Adrenal gland (tissue), 12 donors: ENCODE measurements around the gene NEGR1. TPM values are rescaled to one million over a fixed set of nuclear protein-coding genes. Genes with fewer than 3 reads are reported as not detected.

ENCODE experiments used
- DNase-seq, 7 donors: peaks; one replicate each; pipeline ENCODE4 v3.0.0-alpha.2; 2019 to 2020
- H3K27ac ChIP-seq, 5 donors: fragments of 200-600 bp; sonication (generic) in 4 of 5; 1 replicate in 3 of 5; 2 replicates in 2 of 5; pipeline versions ENCODE4 v1.5.1 to v1.8.0; 2016 to 2020; ENCODE audit warnings: mild to moderate bottlenecking in 1 of 5
- H3K27me3 ChIP-seq: fragments of 200-600 bp; 2 replicates; pipeline ENCODE4 v1.8.0; 2021
- H3K36me3 ChIP-seq, 2 donors: fragments of 200-600 bp; replicated peaks in 1 of 2; 1 replicate in 1 of 2; 2 replicates in 1 of 2; pipeline versions ENCODE4 v1.5.1 to v1.8.0; 2018 to 2022
- H3K4me1 ChIP-seq, 2 donors: fragments of 200-600 bp; replicated peaks in 1 of 2; 1 replicate in 1 of 2; 2 replicates in 1 of 2; pipeline versions ENCODE4 v1.5.1 to v1.8.0; 2018 to 2021
- H3K4me3 ChIP-seq, 4 donors: fragments of 200-600 bp; sonication (generic) in 3 of 4; one replicate each; pipeline ENCODE4 v1.5.1; 2016 to 2018
- H3K9me3 ChIP-seq, 3 donors: fragments of 200-600 bp; sonication (generic) in 1 of 3; replicated peaks in 1 of 3; 1 replicate in 2 of 3; 2 replicates in 1 of 3; pipeline versions ENCODE4 v1.5.1 to v1.8.0; 2016 to 2021
- POLR2A ChIP-seq, 2 donors: fragments of 450-650 bp; IDR thresholded peaks; one replicate each; pipeline ENCODE4 v1.6.1; 2017; ENCODE audit warnings: antibody characterized with exemption in 2 of 2, mild to moderate bottlenecking in 2 of 2, moderate library complexity in 1 of 2
- WGBS, 4 donors: extraction: QIAGEN DNeasy Blood & Tissue Kit in 2 of 4; methylation state at CpG; one replicate each; pipeline versions ENCODE4 v1.1.5 to v1.1.7; 2013 to 2017; 5-methylcytosine and 5-hydroxymethylcytosine counted together
- intact Hi-C, 2 donors: fragments of 100-400 bp; cut with DNase I; formaldehyde crosslinking; loops; one replicate each; pipeline versions ENCODE4 v1.14.1 to v1.15.0; 2022 to 2023
- polyA plus RNA-seq, 3 donors: library from polyadenylated mRNA; stranded (reverse); fragments of 200-250 nt in 2 of 3; fragments of 350-450 nt in 1 of 3; fragmentation: Illumina TruSeq in 1 of 3; extraction: RNeasy Lipid Tissue Mini Kit (QIAGEN cat#74804) in 1 of 3; gene quantifications; one replicate each; pipeline ENCODE4 v1.2.3, GENCODE V29; 2013 to 2014
- total RNA-seq, 9 donors: library from RNA; depleted of rRNA in 4 of 9; stranded (reverse); fragments of >200 nt in 4 of 9; fragments of 120-200 nt in 1 of 9; fragmentation: NEBNext Ultra II Directional in 1 of 9; extraction: Animal tissue kit (Norgen Biotek cat#: 25700) in 1 of 9; gene quantifications; one replicate each; pipeline versions ENCODE4 v1.1.0 to v1.2.4, GENCODE V29; 2013 to 2023
- TF ChIP-seq, protein P1 (sequence below), 6 experiments: fragments of 450-650 bp in 4 of 6; fragments of 200-600 bp in 2 of 6; sonication (generic) in 1 of 6; IDR thresholded peaks; 1 replicate in 5 of 6; 2 replicates in 1 of 6; pipeline versions ENCODE4 v1.5.1 to v1.8.0; 2016 to 2021; ENCODE audit warnings: antibody characterized with exemption in 6 of 6, mild to moderate bottlenecking in 2 of 6, moderate library complexity in 1 of 6
- donor health status: healthy with polysubstance abuse.
- donor health status: Bipolar disorder and iron deficiency.
- donor health status: DM: yes; HTN: yes; CAD: no.
- donor health status: DM: no; HTN: no; CAD: no.
- donor health status: DM: no; HTN: no; CAD: no.
- donor health status: DM: yes; HTN: yes; CAD: no.

NEGR1 gene
- total and polyA plus RNA-seq, 12 donors: 1.1 to 7.4 (median 4.0) TPM

DNA sequence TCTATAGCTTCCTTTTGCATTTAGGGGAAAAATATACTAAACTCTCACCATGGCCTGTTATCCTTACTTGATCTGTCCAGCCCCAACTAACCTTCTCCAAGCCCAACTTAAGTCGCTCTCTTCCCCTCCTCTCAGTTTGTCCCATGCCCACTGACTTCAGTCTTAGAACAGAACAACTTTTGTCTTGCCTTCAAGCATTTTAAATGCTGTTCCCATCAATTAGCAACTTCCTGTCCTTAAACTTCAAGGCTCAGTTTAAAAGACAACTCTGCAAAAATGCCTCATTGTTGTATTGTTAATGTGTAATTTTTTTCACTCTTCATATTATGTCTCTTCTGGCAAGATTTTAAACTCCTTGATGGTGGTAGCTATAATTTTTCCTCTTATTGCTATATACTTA, 526.9 kb downstream of the NEGR1 start:
- Histone ChIP-seq H3K9me3 (no peaks in the 10 kb centered on the region), H3K4me1 (no peaks in the 10 kb centered on the region), H3K36me3 (no peaks in the 10 kb centered on the region), H3K27ac (no peak overlapping the region), H3K4me3 (no peak overlapping the region), H3K27me3 (no peaks in the 10 kb centered on the region)
- WGBS, 4 donors: 77 to 85% (median 80%) methylated on average over 1 of the region's 1 CpG
- intact Hi-C loops: no loop called here
- no peak for TF ChIP-seq POLR2A (IDR thresholded peaks at IDR 0.05)
- TF ChIP-seq, protein P1, sequence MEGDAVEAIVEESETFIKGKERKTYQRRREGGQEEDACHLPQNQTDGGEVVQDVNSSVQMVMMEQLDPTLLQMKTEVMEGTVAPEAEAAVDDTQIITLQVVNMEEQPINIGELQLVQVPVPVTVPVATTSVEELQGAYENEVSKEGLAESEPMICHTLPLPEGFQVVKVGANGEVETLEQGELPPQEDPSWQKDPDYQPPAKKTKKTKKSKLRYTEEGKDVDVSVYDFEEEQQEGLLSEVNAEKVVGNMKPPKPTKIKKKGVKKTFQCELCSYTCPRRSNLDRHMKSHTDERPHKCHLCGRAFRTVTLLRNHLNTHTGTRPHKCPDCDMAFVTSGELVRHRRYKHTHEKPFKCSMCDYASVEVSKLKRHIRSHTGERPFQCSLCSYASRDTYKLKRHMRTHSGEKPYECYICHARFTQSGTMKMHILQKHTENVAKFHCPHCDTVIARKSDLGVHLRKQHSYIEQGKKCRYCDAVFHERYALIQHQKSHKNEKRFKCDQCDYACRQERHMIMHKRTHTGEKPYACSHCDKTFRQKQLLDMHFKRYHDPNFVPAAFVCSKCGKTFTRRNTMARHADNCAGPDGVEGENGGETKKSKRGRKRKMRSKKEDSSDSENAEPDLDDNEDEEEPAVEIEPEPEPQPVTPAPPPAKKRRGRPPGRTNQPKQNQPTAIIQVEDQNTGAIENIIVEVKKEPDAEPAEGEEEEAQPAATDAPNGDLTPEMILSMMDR (IDR thresholded peaks at IDR 0.05): no peak
- DNase-seq: no peak

DNA sequence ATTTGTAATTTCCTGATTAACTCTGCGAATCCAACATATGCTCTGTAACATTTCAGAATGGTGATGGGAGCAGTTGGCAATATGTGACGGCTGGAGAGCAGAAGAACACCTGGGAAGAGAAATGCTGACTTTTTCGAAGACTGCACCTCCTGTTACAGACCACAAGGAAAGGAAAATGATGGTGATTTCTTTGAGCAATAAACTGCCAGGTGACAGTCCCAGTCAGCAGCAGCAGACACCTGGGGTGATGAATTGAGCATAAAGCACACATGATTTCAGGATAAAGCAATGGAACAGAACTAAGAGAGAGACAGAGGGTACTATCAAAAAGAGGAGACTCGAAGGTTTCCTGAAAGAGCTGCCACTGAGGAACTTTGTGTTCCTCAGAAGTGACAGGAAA, 528.6 kb downstream of the NEGR1 start:
- no peak overlapping the region for H3K4me3 ChIP-seq
- WGBS, 4 donors: 60 to 72% (median 70%) methylated on average over 4 of the region's 4 CpGs
- TF ChIP-seq, protein P1 (IDR thresholded peaks at IDR 0.05): no peak
- no peak for TF ChIP-seq POLR2A (IDR thresholded peaks at IDR 0.05)

DNA sequence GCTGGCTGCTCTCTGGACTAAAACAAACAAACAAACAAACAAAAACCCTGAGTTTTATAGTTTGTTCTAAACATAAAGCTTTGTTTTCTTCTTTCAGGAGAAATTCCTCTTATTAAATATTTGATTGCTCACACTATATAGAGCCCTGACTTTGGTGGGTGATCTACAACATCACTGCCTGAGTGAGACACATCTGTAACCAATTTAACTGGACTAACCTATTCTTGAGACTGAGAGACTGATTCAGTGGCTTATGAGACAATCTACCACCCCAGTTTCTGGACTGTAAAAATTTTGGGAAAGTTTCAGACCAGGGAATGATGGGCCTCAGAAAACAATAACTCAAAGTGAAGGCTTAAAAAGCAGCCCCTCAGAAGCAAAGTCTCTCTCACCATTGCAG, 537.0 kb downstream of the NEGR1 start:
- TF ChIP-seq, protein P1 (IDR thresholded peaks at IDR 0.05): no peak
- TF ChIP-seq POLR2A (IDR thresholded peaks at IDR 0.05): no peak
- Histone ChIP-seq H3K27me3 (no peaks in the 10 kb centered on the region), H3K4me3 (no peak overlapping the region), H3K4me1 (no peaks in the 10 kb centered on the region), H3K36me3 (no peaks in the 10 kb centered on the region), H3K27ac (no peak overlapping the region), H3K9me3 (no peaks in the 10 kb centered on the region)
- intact Hi-C loops: no loop called here
- no peak for DNase-seq

More for the DNA sequence above, 528.6 kb downstream of the NEGR1 start:
- no peaks in the 10 kb centered on the region for H3K4me1 ChIP-seq
- no peaks in the 10 kb centered on the region for H3K27me3 ChIP-seq
- no peaks in the 10 kb centered on the region for H3K36me3 ChIP-seq
- H3K27ac ChIP-seq: no peak overlapping the region
- DNase-seq: no peak
- intact Hi-C loops: no loop called here
- no peaks in the 10 kb centered on the region for H3K9me3 ChIP-seq

DNA sequence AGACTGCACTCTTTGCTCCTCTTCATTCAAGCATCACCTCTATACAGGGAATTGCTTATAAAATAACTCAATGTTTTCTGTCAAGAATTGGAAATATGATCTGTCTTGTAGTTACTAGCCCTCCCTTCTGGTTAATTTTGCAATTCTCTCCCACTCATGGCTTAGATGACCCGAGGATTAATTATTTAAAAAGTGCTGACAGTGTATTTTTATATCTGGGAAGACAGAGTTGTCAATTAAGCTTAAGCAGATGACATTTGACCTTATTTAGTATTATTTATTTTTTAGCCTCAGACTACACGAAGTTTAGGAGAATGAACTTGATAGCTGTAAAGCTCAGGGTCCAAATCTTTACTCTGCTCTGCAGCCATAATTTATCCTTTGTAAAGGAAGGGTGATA, 538.5 kb downstream of the NEGR1 start:
- H3K4me3 ChIP-seq: no peak overlapping the region
- H3K9me3 ChIP-seq: no peaks in the 10 kb centered on the region
- WGBS, 4 donors: 27 to 46% (median 39%) methylated on average over 2 of the region's 2 CpGs
- TF ChIP-seq POLR2A (IDR thresholded peaks at IDR 0.05): no peak
- no peak for DNase-seq
- H3K27me3 ChIP-seq: no peaks in the 10 kb centered on the region
- no peak overlapping the region for H3K27ac ChIP-seq
- no peaks in the 10 kb centered on the region for H3K4me1 ChIP-seq
- intact Hi-C loops: no loop called here
- no peaks in the 10 kb centered on the region for H3K36me3 ChIP-seq

DNA sequence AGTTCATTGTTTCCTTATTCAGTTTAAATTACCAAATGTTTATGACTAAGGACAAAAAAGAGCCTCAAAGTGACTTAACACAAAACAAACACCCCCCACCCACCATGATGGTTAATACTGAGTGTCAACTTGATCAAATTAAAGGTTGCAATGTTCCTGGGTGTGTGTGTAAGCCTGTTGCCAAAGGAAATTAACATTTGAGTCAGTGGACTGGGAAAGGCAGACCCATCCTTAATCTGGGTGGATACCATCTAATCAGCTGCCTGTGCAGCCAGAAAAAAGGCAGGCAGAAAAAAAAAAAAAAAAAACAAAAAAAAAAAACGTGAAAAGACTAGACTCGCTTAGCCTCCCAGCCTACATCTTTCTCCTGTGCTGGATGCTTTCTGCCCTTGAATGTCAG, 543.4 kb downstream of the NEGR1 start:
- Histone ChIP-seq H3K36me3 (no peaks in the 10 kb centered on the region), H3K27me3 (no peaks in the 10 kb centered on the region), H3K9me3 (no peaks in the 10 kb centered on the region), H3K4me1 (no peaks in the 10 kb centered on the region), H3K27ac (no peak overlapping the region), H3K4me3 (no peak overlapping the region)
- DNase-seq: no peak
- intact Hi-C loops: no loop called here
- 55 to 69% (median 63%) methylated on average over 2 of the region's 2 CpGs for WGBS, 4 donors
- no peak for TF ChIP-seq POLR2A (IDR thresholded peaks at IDR 0.05)
- TF ChIP-seq, protein P1 (IDR thresholded peaks at IDR 0.05): no peak
